GM23248 (cell line): ENCODE measurements around the gene NDEL1.

Source experiments
- EZH2 ChIP-seq: fragments of 200-600 bp; sonication (generic); IDR thresholded peaks from 2 replicates; pipeline ENCODE4 v1.6.1; 2018; ENCODE audit warnings: antibody characterized with exemption, mild to moderate bottlenecking; ENCODE audit not compliant: insufficient read depth, poor library complexity, severe bottlenecking
- EZH2phosphoT487 ChIP-seq: fragments of 200-600 bp; sonication (generic); IDR thresholded peaks from 2 replicates; pipeline ENCODE4 v1.6.1; 2018; ENCODE audit warnings: antibody characterized with exemption, moderate library complexity, mild to moderate bottlenecking, low read depth; ENCODE audit not compliant: insufficient read depth

DNA sequence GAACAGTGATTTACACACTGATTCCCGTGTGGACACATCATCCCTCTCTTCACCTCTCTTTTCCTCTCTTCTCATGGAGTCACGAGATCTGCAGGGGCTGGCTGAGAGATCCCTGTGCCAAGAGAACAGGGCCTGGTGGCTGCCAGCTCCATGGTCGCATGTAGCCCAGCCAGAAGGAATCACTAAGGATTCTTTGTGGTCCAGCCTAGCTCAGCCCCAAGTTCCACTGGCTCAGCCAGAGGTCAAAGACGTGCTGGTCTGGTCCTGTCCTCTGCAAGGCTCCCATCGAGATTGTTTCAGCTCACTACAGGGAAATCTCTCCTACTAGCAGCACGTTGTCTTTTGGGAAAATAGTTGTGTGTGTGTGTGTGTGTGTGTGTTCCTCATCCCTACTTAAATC is 66.4 kb downstream of the NDEL1 start:
- TF ChIP-seq EZH2 (no peak), EZH2phosphoT487 (no peak)
